CD4-positive, alpha-beta T cell treated with Interleukin-6 at 100 ng/mL for 8 hours (primary cell): ENCODE data around the gene PARVG.
"Not testable (repeated sequence)": the region's sequence is repeated elsewhere in the genome, so short reads cannot be mapped to it uniquely, and the experiment has no call there.

Experiments used
- DNase-seq: peaks from one replicate; pipeline ENCODE4 v3.0.0-alpha.2; 2020; ENCODE audit warnings: mixed read lengths, low spot score

PARVG gene

DNA sequence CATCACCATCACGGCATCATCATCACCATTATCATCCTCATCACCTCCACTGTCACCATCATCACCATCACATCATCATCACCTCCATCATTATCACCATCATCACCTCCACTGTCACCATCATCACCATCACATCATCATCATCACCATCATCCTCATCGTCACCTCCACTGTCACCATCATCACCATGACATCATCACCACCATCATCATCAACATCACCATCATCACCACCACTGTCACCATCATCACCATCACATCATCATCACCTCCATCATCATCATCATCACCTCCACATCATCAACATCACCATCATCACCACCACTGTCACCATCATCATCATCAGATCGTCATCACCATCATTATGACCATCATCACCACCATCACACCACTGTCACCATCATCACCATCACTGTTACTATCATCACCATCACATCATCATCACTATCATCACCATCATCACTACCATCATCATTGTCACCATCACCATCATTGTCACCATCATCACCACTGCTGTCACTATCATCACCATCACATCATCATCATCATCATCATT lies 32.8 kb downstream of the PARVG start:
- DNase-seq: no peak

DNA sequence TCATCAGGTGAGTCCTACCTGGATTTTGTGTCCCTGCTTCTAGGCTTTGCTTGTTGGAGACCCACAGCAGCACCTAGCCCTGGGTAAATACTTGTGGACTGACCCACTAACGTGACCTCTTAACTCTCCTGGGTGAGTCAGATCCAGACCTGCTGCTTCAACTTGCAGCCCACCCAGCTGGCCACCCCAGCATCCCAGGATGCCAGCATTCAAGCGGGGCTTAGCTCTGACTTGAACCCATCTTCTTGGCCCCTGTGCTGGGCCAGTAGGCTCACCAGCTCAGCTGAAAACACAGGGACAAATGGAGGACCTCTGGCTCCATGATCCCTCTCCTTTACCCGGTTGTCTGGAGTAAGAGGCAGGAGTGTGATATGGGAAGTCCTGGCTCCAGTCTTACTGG lies 33.5 kb downstream of the PARVG start:
- DNase-seq: no peak

DNA sequence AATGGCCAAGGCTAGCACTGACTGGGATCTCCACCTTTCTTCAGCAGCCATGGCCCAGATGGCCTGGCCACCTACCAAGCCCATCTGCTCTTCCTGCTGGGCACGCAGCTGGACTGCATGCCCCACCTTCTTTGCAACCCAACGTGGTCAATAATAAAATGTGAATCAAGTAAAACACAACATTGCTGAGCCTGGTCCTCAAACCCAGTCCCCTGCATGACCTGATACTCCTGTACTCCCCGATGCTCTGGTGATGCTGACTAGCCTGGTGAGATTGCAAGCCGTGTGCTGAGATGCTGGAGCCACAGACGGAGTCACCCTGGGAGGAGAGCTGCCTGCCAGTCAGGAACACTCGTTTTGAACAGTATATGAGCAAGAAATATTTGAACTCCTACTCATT lies 34.0 kb downstream of the PARVG start:
- DNase-seq: no peak

DNA sequence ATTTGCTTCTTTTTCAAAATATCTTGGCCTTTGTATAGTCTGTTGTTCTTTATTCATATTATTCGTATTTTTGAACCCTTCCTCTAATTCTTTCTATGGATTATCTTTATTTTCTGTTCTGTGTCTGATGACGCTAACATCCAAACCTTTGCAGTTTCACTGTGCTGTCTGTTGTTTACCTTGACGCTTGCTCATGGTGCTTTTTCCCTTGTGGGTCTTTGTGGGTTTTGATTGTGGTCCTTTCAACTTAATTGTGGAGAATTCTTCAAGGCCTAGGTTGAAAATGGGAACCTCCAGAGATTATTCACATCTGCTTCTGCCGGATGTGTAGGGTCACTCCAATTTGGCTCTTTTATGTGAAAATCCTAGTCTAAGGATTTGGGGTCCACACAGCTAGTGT lies 34.6 kb downstream of the PARVG start:
- no peak for DNase-seq

DNA sequence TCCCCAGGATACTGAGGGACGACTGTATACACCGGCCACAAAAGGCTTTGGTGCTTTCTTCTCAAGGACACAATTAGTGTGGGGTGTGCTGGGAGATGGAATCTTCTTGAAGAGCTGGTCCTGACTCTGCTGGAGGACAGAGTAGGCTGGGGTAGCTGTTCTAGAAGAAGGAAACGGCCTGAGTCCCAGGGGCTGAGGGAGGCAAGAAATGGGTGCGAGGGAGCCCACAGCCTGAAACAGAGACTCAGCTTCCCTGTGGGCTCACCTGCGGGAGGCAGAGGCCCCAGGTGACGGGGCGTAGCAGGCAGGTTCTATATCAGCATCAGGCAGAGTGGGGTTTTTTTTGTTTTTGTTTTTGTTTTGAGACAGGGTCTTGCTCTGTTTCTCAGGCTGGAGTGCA lies 36.6 kb downstream of the PARVG start:
- no peak for DNase-seq

DNA sequence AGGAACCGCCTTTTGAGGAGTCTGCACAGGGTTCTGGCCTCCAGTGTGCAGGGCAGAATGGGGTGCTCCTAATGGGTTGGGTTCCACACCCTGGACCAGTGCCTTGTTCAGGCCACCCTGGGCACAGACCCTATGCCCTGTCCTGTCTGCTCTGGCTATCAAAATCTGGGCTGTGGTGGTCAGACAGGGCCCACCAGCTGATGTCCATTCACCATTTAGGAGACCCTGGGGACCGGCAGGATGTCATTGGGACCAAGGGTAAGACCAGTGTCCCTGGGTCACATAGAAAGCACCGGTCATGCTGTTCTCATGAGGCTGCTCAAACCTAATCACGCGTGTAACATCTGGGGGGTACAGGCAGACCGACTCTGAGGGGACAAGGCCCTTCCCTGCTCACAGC lies 37.3 kb downstream of the PARVG start:
- no peak for DNase-seq

DNA sequence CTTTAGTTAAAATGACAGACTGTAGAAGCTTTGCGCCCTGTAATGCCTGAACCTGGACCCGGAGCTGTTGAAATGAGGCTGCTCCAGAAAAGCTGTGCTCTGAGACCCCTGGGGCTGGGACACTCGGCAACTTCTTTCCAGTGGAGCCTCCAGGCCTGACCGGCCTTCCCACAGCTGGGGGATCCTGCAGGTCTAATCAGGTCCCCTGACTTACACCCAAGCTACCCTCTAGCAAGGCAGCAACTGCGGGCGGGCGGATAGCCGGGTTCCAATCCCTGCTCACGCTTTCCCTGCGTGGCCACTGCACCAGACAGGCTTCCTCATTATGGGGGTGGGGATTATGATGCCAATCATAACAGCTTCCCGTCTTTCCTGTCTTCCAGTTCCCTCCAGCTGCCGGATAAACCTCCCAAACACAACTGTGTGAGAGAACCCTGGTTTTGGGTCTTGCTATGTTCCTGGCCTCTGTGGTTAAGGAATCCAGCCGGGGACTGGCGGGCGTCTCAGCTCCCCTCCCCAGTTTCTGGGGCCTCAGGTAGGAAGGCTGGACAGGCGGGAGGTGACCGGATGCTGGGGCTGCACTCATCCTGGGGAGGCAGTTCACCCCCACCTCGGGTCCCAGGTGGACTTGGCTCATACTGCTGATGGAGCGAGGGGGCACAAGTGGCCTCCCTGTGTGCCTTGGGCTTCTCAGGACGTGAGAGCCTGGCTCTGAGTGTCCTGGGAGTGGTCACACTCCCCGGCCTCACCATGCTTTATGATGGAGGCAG lies 38.6 kb downstream of the PARVG start:
- no peak for DNase-seq

DNA sequence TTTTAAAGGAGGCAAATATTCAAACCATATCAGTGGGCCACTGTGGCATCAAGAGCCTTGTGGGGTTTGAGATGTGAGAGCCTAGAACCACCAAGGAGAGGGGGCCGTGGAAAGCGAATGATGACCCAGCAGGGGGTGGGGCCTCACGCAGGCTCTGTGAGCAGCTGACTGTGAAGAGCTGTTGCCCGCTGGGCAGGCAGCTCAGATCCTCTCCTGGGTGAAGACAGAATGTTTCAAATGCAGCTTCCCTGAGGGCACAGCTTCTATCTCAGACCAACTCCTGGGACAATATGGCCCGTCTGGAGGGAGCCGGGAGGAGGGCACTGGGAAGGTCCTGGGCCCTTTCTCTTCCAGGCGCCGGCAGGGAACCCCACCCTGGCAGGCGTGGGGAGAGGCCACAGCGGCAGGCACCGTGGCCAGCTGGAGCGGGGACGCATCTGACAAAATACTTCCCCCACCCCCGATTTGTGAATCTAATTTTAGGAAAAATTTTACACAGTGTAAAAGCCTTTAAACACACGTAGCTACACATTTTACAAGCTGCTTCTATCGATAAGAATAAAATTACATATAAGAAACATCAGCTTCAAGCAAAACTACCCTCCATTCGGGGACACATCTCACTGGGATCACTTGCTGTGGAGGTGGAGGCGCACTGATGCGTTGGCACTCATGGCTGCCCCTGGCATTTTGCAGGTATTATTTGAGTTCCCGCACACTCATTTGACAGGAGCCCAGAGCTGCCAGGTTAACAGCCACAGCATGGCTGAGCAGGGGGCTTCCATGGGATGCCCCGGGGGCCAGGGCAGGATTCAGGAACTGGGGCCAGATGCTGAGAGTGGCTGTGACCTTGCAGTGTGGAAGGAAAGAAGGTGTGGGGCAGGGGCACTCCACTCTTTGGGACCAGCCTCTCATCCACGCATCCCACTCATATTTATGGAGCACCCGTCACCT lies 40.3 kb downstream of the PARVG start:
- DNase-seq: no peak

DNA sequence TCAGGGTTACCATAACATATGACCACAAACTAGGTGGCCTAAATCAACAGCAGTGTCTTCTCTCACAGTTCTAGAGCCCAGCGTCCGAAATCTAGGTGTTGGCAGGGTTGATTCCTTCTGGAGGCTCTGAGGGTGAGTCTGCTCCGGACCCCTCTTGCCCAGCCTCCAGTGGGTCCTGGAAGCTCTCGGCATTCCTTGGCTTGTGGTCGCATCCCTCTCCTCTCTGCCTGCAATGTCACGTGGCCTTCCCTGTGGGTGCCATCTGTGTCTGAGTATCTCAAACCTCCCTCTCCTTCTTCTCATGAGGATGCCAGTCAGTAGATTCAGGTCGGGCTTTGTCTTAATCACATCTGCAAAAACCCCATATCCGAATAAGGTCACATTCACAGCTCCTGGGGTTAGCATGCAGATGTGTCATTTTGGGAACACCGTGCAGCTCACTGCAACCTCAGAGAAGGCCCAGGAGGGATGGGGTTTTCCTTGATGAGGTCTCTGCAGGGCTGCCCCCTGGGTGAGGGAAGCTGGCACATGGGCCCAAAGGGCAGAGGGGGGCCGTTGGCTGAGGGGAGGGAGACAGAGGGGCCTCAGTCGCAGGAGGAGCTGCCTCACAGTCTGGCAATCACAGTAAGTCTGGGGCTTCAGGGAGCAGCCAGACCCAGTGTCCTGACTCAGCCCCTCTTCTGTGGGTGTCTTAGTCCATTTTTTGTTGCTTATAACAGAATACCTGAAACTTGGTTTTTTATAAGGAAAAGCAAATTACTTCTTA lies 41.2 kb downstream of the PARVG start:
- DNase-seq: no peak

DNA sequence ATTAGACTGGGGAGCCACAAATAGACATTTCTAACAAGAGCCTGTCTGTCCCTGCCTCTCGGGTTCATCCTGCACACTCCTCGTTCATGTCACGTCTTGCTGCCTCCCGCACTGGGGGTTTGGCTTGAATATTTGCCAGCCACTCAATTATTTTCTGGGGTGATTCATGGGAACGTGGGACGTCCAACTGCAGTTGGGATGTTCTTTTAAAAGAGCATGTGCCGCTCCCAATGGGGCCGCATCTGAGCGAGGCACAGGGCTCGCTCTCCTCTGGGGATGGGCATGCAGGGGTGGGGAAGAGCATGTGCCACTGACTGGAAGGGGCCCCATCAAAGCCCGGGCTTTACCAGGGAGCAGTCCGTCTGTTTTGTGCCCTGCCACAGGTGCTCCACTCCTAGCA lies 43.4 kb downstream of the PARVG start:
- DNase-seq: no peak

DNA sequence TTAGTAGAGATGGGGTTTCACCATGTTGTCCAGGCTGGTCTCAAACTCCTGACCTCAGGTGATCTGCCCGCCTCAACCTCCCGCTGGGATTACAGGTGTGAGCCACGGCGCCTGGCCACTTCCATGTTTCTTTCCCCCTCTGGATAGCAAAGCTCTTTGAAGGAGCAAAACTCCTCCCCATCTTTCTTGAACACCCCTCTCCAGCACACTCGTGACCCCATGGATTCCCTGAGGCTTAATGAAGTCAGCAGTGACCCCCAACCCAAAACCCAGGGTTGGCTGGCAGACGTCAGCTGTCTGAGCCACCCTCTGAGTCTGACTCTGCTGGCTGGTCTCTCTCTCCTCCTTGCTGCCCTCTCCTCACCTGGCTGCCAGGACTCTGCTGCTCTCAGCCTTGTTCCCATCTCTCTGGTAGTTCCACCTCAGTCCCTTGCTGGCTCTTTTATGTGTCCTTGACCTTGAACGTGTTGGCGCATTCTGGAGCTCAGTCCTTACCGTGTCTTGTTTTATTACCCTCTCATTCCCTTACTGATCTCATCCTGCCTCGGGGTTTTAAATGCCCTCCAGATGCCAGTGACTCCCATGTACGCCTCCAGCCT lies 44.5 kb downstream of the PARVG start:
- DNase-seq: no peak

DNA sequence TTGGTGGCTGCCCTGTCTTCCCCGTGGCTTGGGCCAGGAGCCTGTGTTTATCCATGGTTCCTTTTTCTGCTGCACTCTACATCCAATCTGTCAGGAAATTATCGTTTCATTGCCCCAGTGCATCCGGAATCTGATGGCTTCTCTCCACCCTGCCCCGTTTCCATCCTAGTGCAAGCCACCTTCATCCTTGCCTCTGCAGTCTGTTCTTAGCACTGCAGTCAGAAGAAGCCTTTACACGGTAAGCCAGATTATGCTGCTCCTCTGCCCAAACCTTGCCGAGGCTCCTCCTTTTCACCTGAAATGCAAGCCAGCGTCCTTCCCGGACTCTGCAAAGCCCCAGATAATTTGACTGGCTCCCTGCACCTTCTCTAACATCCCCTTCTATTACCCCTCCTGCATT lies 45.1 kb downstream of the PARVG start:
- DNase-seq: no peak

DNA sequence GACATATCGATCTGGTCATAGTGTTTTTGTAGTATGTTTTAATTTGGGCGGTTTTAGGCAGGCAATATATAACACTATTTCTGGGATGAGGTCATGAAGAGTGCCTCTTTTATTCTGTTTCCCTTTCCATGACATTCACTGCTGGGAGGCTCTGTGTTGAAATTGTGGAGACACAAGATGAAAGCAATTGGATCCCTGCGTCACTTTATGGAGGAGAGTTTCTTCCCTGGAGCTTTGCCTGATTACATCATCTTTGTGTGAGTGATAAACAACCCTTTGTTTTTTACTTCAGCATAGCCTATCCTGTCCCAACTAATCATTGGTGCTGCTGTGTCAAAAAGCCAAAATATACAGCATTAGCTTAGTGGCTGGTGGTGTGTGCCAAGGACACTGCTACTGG lies 48.6 kb downstream of the PARVG start:
- no peak for DNase-seq

DNA sequence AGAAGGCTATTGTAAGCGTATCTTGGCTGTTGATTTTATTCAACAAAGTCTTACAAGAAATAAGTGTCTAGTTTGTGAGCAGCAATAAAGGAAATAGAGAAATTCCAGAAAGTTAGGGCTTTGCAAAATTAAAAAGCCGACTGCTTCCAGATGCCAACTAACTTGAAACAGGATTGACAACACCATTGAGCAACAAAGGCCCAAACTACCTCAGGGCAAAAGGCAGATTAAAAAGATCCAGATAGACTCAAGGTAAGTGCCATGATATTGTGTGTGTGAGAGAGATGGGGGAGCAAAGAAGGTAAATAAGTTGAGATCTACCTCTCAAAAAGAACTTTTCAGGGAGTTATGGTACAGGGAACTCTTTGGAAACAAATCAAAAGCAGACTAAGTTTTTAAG lies 49.1 kb downstream of the PARVG start:
- no peak for DNase-seq

DNA sequence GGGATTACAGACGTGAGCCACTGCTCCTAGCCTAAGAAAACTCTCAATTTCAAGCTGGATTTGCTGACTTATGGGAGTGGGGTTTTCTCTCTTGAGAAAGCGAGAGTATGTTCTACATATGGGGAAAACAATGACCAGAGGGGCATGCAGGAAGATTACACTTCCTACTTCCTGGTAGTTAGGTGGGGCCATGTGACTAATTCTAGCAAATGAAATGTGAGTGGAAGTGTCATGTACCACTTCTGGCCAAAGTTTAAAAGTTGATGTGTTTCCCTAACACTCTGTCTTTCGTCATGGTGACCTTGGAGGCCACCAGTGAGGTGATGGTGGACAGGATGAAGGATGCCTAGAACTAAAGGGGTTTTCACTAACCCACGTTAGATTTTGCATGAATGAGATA lies 50.5 kb downstream of the PARVG start:
- no peak for DNase-seq

DNA sequence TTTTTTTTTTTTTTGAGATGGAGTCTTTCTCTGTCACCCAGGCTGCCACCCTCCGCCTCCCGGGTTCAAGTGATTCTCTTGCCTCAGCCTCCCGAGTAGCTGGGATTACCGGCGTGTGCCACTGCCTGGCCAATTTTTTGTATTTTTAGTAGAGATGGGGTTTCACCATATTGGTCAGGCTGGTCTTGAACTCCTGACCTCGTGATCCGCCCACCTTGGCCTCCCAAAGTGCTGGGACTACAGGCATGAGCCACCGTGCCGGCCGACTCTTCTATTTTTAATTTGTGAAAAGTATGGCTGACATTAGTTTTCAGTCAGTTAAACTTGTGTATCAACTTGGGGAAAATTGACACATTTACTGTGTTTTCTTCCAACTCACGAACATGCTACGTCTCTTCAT lies 53.6 kb downstream of the PARVG start:
- DNase-seq: not testable (repeated sequence)

DNA sequence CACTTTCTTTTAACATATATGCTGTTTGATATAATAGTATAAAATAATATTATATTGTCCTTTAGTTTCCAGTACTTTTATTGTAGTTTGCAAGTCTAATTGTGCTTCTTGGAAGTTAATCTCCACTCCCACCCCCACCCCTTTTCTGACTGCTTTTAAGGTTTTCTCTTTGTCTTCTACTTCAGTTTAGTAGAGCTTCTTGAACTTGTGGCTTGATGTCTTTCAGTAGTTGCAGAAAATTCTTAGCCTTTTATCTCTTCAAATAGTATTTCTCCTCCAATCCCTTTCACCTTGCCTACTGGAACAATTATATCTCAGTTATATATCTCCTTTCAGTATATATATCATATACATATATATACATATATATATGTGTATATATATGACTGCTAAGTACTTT lies 56.6 kb downstream of the PARVG start:
- DNase-seq: no peak

DNA sequence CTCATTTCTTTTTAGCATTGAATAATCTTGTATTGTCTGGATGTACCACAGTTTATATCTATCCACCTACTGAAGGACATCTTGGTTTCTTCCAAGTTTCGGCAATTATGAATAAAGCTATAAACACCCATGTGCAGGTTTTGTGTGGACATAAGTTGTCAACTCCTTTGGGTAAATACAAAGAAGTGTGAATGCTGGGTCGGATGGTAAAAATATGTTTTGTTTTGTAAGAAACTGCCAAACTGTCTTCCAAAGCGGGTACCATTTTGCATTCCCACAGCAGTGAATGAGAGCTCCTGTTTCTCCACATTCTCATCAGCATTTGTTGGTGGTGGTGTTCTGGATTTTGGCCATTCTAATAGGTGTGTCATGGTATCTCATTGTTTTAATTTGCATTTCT lies 60.4 kb downstream of the PARVG start:
- DNase-seq: not testable (repeated sequence)

DNA sequence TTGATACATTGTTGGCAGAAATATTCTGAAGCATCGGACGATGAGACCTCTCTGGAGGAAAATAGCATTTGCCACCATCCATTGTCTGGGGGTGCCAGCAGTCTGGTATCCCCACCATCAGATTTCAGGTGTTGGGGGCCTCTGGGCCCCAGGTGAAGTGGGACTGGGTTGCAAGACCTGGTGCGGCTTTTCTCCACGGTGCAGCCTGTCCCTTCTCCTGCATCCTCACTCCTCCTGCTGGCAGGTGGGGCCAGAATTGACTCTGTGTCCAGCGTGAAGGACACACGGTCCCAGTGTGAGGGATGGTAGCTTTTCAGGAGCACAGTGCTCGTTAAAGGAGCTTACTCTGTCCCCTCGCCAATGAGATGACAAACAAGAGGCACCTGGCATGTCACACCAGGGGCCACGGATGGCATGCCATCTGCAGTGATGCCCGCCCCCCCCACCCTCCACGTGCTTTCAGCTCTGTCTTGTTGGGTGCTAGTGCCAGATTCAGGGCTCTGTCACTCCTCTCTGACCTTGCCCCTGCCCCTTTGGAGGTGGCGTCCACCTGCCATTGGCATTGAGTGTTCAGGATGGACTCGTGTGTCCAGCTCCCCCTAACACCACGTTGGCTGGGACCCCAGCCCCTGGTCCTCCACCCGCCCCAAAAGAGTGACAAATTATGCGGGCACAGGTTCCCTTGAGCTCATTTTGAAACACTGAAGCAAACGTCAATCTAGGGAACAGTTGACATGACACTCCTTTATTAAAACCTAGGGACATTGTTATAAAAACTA lies 62.4 kb downstream of the PARVG start:
- DNase-seq: no peak

DNA sequence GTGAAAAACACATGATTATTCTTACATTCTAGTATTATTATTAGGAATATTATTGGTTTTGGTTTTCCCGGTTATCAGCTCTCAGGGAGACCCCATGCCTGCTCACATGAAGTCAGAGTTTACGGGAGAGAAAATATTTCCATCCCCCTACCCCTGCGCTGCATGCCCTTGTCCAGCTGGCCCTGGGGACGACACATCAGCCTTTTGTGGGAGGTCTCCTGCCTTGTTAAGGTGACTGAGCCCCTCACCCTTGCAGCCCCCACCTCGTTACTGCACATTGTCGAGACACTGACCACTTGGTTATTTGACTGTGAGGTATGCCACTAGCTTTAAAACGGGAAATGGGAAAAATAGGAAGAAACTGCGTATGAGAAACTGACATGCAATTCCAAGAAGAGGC lies 63.0 kb downstream of the PARVG start:
- no peak for DNase-seq

DNA sequence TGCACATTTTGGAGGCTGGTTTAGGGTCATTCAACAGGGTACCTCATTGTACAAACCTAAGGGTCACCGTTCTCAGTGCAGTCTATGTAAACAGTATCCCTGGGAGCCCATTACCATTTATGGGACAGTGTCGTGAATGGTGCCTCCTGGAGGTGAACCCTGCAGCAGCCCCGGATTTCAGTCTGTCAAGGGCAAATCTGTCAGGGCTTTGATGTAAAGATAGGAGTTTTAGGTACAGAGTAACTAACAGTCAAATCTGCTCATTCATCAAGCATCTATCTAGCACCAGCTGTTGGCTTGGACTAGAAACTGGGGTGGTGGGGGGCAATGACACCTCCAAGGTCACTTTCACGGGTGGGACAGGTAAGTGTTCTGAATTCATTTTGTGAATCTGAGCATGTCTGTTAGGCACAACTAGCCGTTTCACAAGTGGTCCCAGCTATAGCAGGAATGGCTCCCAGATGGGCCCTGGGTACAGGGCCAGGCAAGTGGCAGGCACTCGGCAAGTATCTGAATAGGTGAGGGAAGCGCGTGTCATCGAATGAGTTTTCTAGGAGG lies 63.6 kb downstream of the PARVG start:
- DNase-seq: no peak
